ENCODE results near the gene FRAS1.

Gene FRAS1

GRCh38 chr4:78033861-78034260 is 23.3 kb upstream of the FRAS1 start:
- Histone ChIP-seq H3K27me3 (ENCODE audit: control insufficient read depth, insufficient read depth, low read length) (no peaks in the 10 kb centered on the region), H3K27ac (ENCODE audit: low read depth, low read length) (no peak overlapping the region), H3K4me1 (ENCODE audit: control insufficient read depth, insufficient read depth, low read length) (no peaks in the 10 kb centered on the region), H3K36me3 (ENCODE audit: control insufficient read depth, insufficient read depth, low read length) (no peaks in the 10 kb centered on the region), H3K9ac (ENCODE audit: low read length) (no peak overlapping the region), H3K4me3 (ENCODE audit: low read length) (no peak overlapping the region)

GRCh38 chr4:78038704-78039103 is 18.4 kb upstream of the FRAS1 start:
- no peaks in the 10 kb centered on the region for H3K36me3 ChIP-seq (ENCODE audit: control insufficient read depth, insufficient read depth, low read length)
- no peaks in the 10 kb centered on the region for H3K27me3 ChIP-seq (ENCODE audit: control insufficient read depth, insufficient read depth, low read length)
- H3K27ac ChIP-seq (ENCODE audit: low read depth, low read length), result no peak overlapping the region
- H3K4me1 ChIP-seq (ENCODE audit: control insufficient read depth, insufficient read depth, low read length), result no peaks in the 10 kb centered on the region
- no peak overlapping the region for H3K9ac ChIP-seq (ENCODE audit: low read length)
- no peak overlapping the region for H3K4me3 ChIP-seq (ENCODE audit: low read length)

- Histone ChIP-seq H3K27me3 (ENCODE audit: control insufficient read depth, insufficient read depth, low read length) (no peaks in the 10 kb centered on the region), H3K4me3 (ENCODE audit: low read length) (no peak overlapping the region), H3K36me3 (ENCODE audit: control insufficient read depth, insufficient read depth, low read length) (no peaks in the 10 kb centered on the region), H3K4me1 (ENCODE audit: control insufficient read depth, insufficient read depth, low read length) (no peaks in the 10 kb centered on the region), H3K27ac (ENCODE audit: low read depth, low read length) (no peak overlapping the region), H3K9ac (ENCODE audit: low read length) (no peak overlapping the region)
Measured at GRCh38 chr4:78039678-78040077, 17.4 kb upstream of the FRAS1 start.

DNA sequence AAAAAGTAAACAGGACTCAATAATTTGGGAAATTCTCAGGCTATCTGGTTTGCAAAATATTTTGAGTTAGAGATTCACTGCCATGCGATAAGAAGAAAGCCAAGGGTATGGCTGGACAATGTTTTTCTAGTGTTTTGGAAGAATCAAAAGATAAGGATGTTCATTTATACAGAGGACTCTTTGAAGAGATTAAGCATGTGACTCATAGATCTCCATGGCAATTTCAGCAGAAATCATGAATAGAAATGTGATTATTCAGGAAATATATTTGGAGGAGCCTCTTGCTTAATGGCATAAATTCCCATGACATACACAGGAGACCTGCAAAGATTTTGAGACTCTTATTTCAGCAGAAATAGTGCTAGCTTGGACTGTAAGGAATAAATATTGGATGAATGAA is 16.7 kb upstream of the FRAS1 start:
- Histone ChIP-seq H3K36me3 (ENCODE audit: control insufficient read depth, insufficient read depth, low read length) (no peaks in the 10 kb centered on the region), H3K4me1 (ENCODE audit: control insufficient read depth, insufficient read depth, low read length) (no peaks in the 10 kb centered on the region), H3K27me3 (ENCODE audit: control insufficient read depth, insufficient read depth, low read length) (no peaks in the 10 kb centered on the region), H3K9ac (ENCODE audit: low read length) (no peak overlapping the region), H3K4me3 (ENCODE audit: low read length) (no peak overlapping the region), H3K27ac (ENCODE audit: low read depth, low read length) (no peak overlapping the region)

DNA sequence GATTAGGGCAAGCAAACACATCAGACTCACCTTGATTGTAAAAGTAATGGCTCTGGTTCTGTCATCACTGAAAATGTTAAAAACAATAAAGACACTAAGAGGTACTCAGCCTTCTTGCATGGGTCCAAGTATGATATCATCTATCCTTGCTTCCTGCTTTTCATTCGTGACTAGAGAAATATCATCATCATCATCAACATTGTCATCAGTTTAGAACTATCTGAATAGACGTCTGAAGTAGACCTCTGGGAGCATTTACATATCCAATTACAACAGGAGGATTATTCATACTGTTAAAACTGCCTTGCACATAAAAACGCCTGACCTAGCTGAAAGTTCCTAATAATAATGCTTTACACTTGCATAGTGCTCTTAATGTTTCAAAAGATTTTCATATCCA is 9.8 kb upstream of the FRAS1 start:
- H3K36me3 ChIP-seq (ENCODE audit: control insufficient read depth, insufficient read depth, low read length), result no peaks in the 10 kb centered on the region
- no peaks in the 10 kb centered on the region for H3K4me1 ChIP-seq (ENCODE audit: control insufficient read depth, insufficient read depth, low read length)
- H3K9ac ChIP-seq (ENCODE audit: low read length), result no peak overlapping the region
- H3K27me3 ChIP-seq (ENCODE audit: control insufficient read depth, insufficient read depth, low read length), result no peaks in the 10 kb centered on the region
- H3K4me3 ChIP-seq (ENCODE audit: low read length), result no peak overlapping the region
- no peak overlapping the region for H3K27ac ChIP-seq (ENCODE audit: low read depth, low read length)

DNA sequence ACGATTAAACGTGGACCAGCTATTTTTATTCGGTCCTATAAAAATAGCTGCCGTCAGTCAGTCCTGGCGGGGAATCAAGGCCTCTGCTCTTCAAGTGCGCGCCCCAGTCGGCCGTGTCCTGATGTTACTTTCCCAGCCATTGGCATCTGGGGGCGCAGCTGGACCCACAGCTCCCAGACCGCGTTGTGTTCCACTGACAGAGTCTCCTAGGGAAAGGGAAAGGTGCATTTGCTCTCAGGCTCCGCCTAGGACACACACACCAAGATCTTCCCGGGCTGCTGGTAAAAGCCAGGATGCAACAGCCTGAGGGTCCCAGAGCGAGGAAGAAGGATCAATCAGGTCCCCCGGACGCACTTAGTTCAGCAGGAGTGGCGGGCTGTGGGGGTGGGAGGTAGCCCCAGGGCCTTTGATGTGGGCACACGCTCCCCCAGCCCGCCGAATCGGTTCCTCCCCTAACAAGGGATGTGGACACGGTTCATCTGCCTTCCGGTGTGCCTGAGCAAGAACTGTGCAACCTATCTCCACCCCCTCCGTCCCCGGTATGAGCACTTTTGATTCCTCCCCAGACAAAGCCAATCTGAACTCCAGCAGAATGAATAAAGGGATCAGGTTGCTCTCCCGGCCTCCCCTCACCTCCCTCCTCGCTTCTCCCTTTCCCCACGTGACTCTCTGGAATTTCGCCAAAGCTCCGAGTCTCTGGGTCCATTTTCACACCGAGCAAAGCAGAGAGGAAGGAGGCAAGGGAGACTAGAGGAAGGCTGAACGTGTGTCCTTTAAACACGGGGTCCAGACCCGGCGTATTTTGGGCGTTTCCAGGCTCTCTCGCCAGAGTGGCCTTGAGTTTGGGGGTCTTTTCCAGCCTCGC is 626 bp upstream of the FRAS1 start:
- peak overlapping the region; percentile 65 for H3K27ac ChIP-seq (ENCODE audit: low read depth, low read length)
- no peak overlapping the region for H3K9ac ChIP-seq (ENCODE audit: low read length)
- no peaks in the 10 kb centered on the region for H3K36me3 ChIP-seq (ENCODE audit: control insufficient read depth, insufficient read depth, low read length)
- peaks cover 5% of the 10 kb centered on the region for H3K27me3 ChIP-seq (ENCODE audit: control insufficient read depth, insufficient read depth, low read length)
- peaks cover 5% of the 10 kb centered on the region for H3K4me1 ChIP-seq (ENCODE audit: control insufficient read depth, insufficient read depth, low read length)
- peak overlapping the region; percentile 64 for H3K4me3 ChIP-seq (ENCODE audit: low read length)

- peak overlapping the region; percentile 41 for H3K9ac ChIP-seq (ENCODE audit: low read length)
- H3K4me1 ChIP-seq (ENCODE audit: control insufficient read depth, insufficient read depth, low read length), result peaks cover 5% of the 10 kb centered on the region
- peaks cover 5% of the 10 kb centered on the region for H3K27me3 ChIP-seq (ENCODE audit: control insufficient read depth, insufficient read depth, low read length)
- peak overlapping the region; percentile 64 for H3K4me3 ChIP-seq (ENCODE audit: low read length)
- peak overlapping the region; percentile 22 for H3K27ac ChIP-seq (ENCODE audit: low read depth, low read length)
- no peaks in the 10 kb centered on the region for H3K36me3 ChIP-seq (ENCODE audit: control insufficient read depth, insufficient read depth, low read length)
Measured at GRCh38 chr4:78057600-78058550, 752 bp downstream of the FRAS1 start.

DNA sequence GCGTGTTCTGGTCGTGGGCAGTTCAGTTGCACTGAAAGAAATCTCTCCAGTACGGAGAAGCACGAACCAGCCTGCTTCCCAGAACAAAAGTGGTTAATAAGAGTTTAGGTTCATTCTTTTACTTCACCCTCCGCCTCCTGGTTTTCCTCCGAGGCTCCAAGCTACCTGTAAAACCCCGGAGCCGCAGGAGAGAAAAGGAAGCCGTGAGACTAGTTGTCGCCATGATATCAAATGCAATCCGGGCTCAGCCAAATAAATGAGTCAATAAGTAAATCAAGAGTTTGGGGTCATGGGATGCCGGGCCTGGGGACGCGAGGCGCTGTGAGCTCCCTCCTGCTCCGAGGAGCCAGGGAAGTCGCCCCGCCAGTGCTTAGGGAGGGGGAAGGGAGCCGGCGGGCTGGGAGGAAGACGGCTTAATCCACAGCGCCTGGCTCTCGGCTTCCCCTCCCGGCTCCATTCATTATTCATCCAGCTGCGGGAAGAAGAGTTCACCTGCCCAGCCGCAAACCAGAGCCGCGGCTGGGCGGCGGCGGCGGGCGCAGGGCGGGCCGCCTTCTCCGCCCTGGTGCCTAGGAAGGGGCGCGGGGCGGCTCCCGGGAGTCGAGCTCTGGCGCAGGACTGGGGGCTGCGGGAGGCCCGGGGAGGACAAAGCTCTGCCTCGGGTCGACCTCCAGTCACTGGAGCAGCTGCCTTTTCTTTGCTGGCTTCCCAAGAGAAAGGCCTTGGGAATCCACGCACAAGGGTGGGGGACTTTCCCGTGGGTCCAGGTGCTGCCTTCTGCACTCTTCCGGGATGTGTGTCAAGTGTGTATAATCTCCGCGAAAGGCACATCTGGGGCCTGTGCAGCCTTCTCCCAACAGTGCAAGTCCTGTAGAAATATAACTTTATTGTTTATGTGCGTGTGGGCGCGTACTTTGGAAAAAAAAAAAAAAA is 1.7 kb downstream of the FRAS1 start:
- H3K4me3 ChIP-seq (ENCODE audit: low read length), result peak overlapping the region; percentile 64
- H3K27ac ChIP-seq (ENCODE audit: low read depth, low read length), result no peak overlapping the region

DNA sequence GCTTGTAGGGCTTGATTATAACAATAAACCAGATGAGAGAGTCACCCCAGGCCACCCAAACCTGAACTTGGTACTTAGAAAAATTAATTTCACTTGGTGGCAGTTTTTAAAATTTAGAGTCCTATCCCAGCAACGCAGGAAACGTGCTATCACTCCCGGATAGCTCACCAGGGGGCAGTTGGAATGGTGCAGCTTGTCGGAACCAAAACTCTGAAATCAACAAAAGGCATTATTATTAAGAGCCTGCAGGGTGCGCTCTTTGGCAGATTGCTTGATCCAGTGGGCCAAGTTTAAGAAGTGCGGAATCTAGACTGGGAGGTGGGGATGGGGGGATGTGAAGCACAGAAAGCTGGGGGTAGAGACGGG is 2.4 kb downstream of the FRAS1 start:
- Histone ChIP-seq H3K4me1 (ENCODE audit: control insufficient read depth, insufficient read depth, low read length) (peaks cover 5% of the 10 kb centered on the region), H3K4me3 (ENCODE audit: low read length) (peak overlapping the region; percentile 64), H3K36me3 (ENCODE audit: control insufficient read depth, insufficient read depth, low read length) (no peaks in the 10 kb centered on the region), H3K27me3 (ENCODE audit: control insufficient read depth, insufficient read depth, low read length) (peaks cover 5% of the 10 kb centered on the region), H3K27ac (ENCODE audit: low read depth, low read length) (no peak overlapping the region), H3K9ac (ENCODE audit: low read length) (no peak overlapping the region)

More for the DNA sequence above, 1.7 kb downstream of the FRAS1 start:
- Histone ChIP-seq H3K36me3 (ENCODE audit: control insufficient read depth, insufficient read depth, low read length) (no peaks in the 10 kb centered on the region), H3K9ac (ENCODE audit: low read length) (peak overlapping the region; percentile 41), H3K4me1 (ENCODE audit: control insufficient read depth, insufficient read depth, low read length) (peaks cover 5% of the 10 kb centered on the region), H3K27me3 (ENCODE audit: control insufficient read depth, insufficient read depth, low read length) (peaks cover 5% of the 10 kb centered on the region)

GRCh38 chr4:78059938-78060337 is 2.8 kb downstream of the FRAS1 start:
- Histone ChIP-seq H3K27me3 (ENCODE audit: control insufficient read depth, insufficient read depth, low read length) (peaks cover 5% of the 10 kb centered on the region), H3K27ac (ENCODE audit: low read depth, low read length) (no peak overlapping the region)

DNA sequence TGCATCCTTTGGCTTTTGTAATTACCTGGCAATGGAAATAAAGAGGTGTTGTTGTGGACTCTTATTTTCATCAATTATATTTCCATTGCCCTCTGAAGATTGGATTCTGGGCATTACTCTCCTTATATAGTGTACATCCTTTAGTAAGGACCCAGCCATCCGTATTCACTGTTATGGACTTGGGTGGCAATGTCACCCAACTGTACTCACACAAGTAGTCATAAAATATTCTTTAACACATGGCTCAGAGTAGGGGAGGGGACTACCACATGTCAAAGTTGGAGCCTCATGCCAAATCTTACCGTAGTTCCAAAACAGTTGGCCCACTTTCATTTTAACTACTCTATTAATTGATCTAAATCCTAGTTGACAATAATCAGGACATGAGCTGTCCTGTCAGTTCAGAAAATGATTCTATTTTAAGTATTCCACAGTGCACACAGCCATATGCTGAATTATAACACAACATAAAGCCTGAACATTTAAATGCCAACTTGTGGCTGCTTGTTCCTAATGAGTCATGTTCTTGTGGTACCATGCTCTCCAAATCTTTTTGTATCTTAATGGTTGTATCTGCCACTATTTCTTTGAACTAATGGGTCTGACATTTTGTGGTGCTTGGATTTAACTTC is 4.9 kb downstream of the FRAS1 start:
- Histone ChIP-seq H3K27me3 (ENCODE audit: control insufficient read depth, insufficient read depth, low read length) (peaks cover 5% of the 10 kb centered on the region), H3K9ac (ENCODE audit: low read length) (no peak overlapping the region), H3K4me1 (ENCODE audit: control insufficient read depth, insufficient read depth, low read length) (peaks cover 3% of the 10 kb centered on the region), H3K4me3 (ENCODE audit: low read length) (no peak overlapping the region), H3K27ac (ENCODE audit: low read depth, low read length) (no peak overlapping the region), H3K36me3 (ENCODE audit: control insufficient read depth, insufficient read depth, low read length) (no peaks in the 10 kb centered on the region)

More at GRCh38 chr4:78059938-78060337, 2.8 kb downstream of the FRAS1 start:
- Histone ChIP-seq H3K36me3 (ENCODE audit: control insufficient read depth, insufficient read depth, low read length) (no peaks in the 10 kb centered on the region), H3K9ac (ENCODE audit: low read length) (no peak overlapping the region), H3K4me3 (ENCODE audit: low read length) (no peak overlapping the region), H3K4me1 (ENCODE audit: control insufficient read depth, insufficient read depth, low read length) (peaks cover 5% of the 10 kb centered on the region)
